ENCODE results near the gene PRKCA.
"Not testable (repeated sequence)": the region's sequence is repeated elsewhere in the genome, so short reads cannot be mapped to it uniquely, and the experiment has no call there.

PRKCA gene

GRCh38 chr17:66489576-66489975, 187.2 kb downstream of the PRKCA start:
- DNase-seq (ENCODE audit: low spot score) = not testable (repeated sequence)

GRCh38 chr17:66491213-66491612, 188.8 kb downstream of the PRKCA start:
- no peak for DNase-seq (ENCODE audit: low spot score)

GRCh38 chr17:66491665-66492064, 189.3 kb downstream of the PRKCA start:
- DNase-seq (ENCODE audit: low spot score) = no peak

GRCh38 chr17:66492080-66492479, 189.7 kb downstream of the PRKCA start:
- no peak for DNase-seq (ENCODE audit: low spot score)

GRCh38 chr17:66492561-66493005, 190.2 kb downstream of the PRKCA start:
- no peak for DNase-seq (ENCODE audit: low spot score)

- DNase-seq (ENCODE audit: low spot score) = peak; percentile 55
Measured at GRCh38 chr17:66493283-66494019, 191.0 kb downstream of the PRKCA start.

GRCh38 chr17:66494023-66494803, 191.8 kb downstream of the PRKCA start:
- peak; percentile 90 for DNase-seq (ENCODE audit: low spot score)

GRCh38 chr17:66495035-66495434, 192.6 kb downstream of the PRKCA start:
- no peak for DNase-seq (ENCODE audit: low spot score)

GRCh38 chr17:66496306-66496705, 193.9 kb downstream of the PRKCA start:
- DNase-seq (ENCODE audit: low spot score) = no peak

GRCh38 chr17:66498580-66498979, 196.2 kb downstream of the PRKCA start:
- no peak for DNase-seq (ENCODE audit: low spot score)

- no peak for DNase-seq (ENCODE audit: low spot score)
Measured at GRCh38 chr17:66506641-66507040, 204.2 kb downstream of the PRKCA start.

- DNase-seq (ENCODE audit: low spot score) = peak; percentile 82
Measured at GRCh38 chr17:66507103-66507923, 204.9 kb downstream of the PRKCA start.

GRCh38 chr17:66507982-66508760, 205.8 kb downstream of the PRKCA start:
- no peak for DNase-seq (ENCODE audit: low spot score)

GRCh38 chr17:66508896-66509844, 206.8 kb downstream of the PRKCA start:
- peak; percentile 60 for DNase-seq (ENCODE audit: low spot score)

GRCh38 chr17:66509926-66510325, 207.5 kb downstream of the PRKCA start:
- DNase-seq (ENCODE audit: low spot score) = no peak

GRCh38 chr17:66511135-66511534, 208.7 kb downstream of the PRKCA start:
- no peak for DNase-seq (ENCODE audit: low spot score)

GRCh38 chr17:66514227-66514806, 211.9 kb downstream of the PRKCA start:
- DNase-seq (ENCODE audit: low spot score) = peak; percentile 32

- DNase-seq (ENCODE audit: low spot score) = no peak
Measured at GRCh38 chr17:66515974-66516373, 213.6 kb downstream of the PRKCA start.

- DNase-seq (ENCODE audit: low spot score) = no peak
Measured at GRCh38 chr17:66517336-66518009, 215.1 kb downstream of the PRKCA start.
